Neural progenitor cell (in vitro differentiated cells): ENCODE results near the gene EDC3. TPM values are rescaled to one million over a fixed set of nuclear protein-coding genes. Genes with fewer than 3 reads are reported as not detected.

ENCODE experiments used
- DNase-seq: peaks from one replicate; pipeline ENCODE4 v3.0.0-alpha.2; 2016; ENCODE audit warnings: low spot score
- H2AFZ ChIP-seq: fragments of 200-600 bp; sonication (generic); replicated peaks from 2 replicates; pipeline ENCODE4 v1.6.1; 2016; ENCODE audit warnings: antibody characterized with exemption
- H3F3A ChIP-seq: fragments of 200-600 bp; sonication (generic); 2 replicates; pipeline ENCODE4 v1.6.1; 2016; ENCODE audit warnings: antibody characterized with exemption, low read depth
- H3K27ac ChIP-seq: fragments of 200-600 bp; sonication (generic); 2 replicates; pipeline ENCODE4 v1.5.1; 2016; ENCODE audit warnings: mild to moderate bottlenecking
- H3K27me3 ChIP-seq: fragments of 200-600 bp; sonication (generic); 2 replicates; pipeline ENCODE4 v1.6.1; 2016; ENCODE audit warnings: mild to moderate bottlenecking, moderate library complexity
- H3K36me3 ChIP-seq: fragments of 200-600 bp; sonication (generic); 2 replicates; pipeline ENCODE4 v1.5.1; 2016
- H3K4me1 ChIP-seq: fragments of 200-600 bp; sonication (generic); 2 replicates; pipeline ENCODE4 v1.6.1; 2016; ENCODE audit warnings: mixed run types
- H3K4me2 ChIP-seq: fragments of 200-600 bp; sonication (generic); 2 replicates; pipeline ENCODE4 v1.6.1; 2016
- H3K4me3 ChIP-seq: fragments of 200-600 bp; sonication (generic); 2 replicates; pipeline ENCODE4 v1.5.1; 2016
- H3K79me2 ChIP-seq: fragments of 200-600 bp; sonication (generic); 2 replicates; pipeline ENCODE4 v1.6.1; 2016; ENCODE audit warnings: low read depth
- H3K9ac ChIP-seq: fragments of 200-600 bp; sonication (generic); 2 replicates; pipeline ENCODE4 v1.6.1; 2016
- H3K9me3 ChIP-seq: fragments of 200-600 bp; sonication (generic); 2 replicates; pipeline ENCODE4 v1.5.1; 2016; ENCODE audit warnings: low read depth
- H4K20me1 ChIP-seq: fragments of 200-600 bp; sonication (generic); 2 replicates; pipeline ENCODE4 v1.6.1; 2016; ENCODE audit warnings: low read depth
- H3K27ac Mint-ChIP-seq: 3 replicates; pipeline ENCODE4 v1.8.0; 2021; ENCODE audit warnings: mixed read lengths
- H3K27me3 Mint-ChIP-seq: 2 replicates; pipeline ENCODE4 v1.8.0; 2022; ENCODE audit warnings: low read depth, mild to moderate bottlenecking, inconsistent platforms, moderate library complexity, mixed read lengths; ENCODE audit not compliant: insufficient read depth
- H3K36me3 Mint-ChIP-seq: 3 replicates; pipeline ENCODE4 v1.8.0; 2021; ENCODE audit warnings: mixed read lengths
- H3K4me1 Mint-ChIP-seq: 3 replicates; pipeline ENCODE4 v1.8.0; 2021; ENCODE audit warnings: mixed read lengths
- H3K4me3 Mint-ChIP-seq: 3 replicates; pipeline ENCODE4 v1.8.0; 2021; ENCODE audit warnings: mild to moderate bottlenecking, moderate library complexity, mixed read lengths
- H3K9me3 Mint-ChIP-seq: 3 replicates; pipeline ENCODE4 v1.8.0; 2020; ENCODE audit warnings: mixed read lengths
- CTCF ChIP-seq: fragments of 200-600 bp; sonication (generic); IDR thresholded peaks from 2 replicates; pipeline ENCODE4 v1.5.1; 2017; ENCODE audit warnings: antibody characterized with exemption, mild to moderate bottlenecking
- EZH2 ChIP-seq: fragments of 200-600 bp; sonication (generic); IDR thresholded peaks from 2 replicates; pipeline ENCODE4 v1.6.1; 2017; ENCODE audit warnings: antibody characterized with exemption, mild to moderate bottlenecking, moderate library complexity
- EZH2phosphoT487 ChIP-seq: fragments of 200-600 bp; sonication (generic); IDR thresholded peaks from 2 replicates; pipeline ENCODE4 v1.6.1; 2017; ENCODE audit warnings: antibody characterized with exemption
- total RNA-seq: library from RNA; depleted of rRNA; stranded (reverse); fragments of >200 nt; gene quantifications from 2 replicates; pipeline ENCODE4 v1.2.3, GENCODE V29; 2015; ENCODE audit warnings: low replicate concordance

Gene EDC3
- total RNA-seq, 1 donor from 2014 or later = 24.4 TPM

- H3K4me3 Mint-ChIP-seq = peak overlapping the region; percentile 77
- Histone ChIP-seq H3K36me3 (no peaks in the 10 kb centered on the region), H2AFZ (no peak overlapping the region), H3F3A (peaks cover 12% of the 10 kb centered on the region), H3K9me3 (no peaks in the 10 kb centered on the region), H3K27ac (no peak overlapping the region), H3K4me1 (no peaks in the 10 kb centered on the region), H3K4me2 (no peak overlapping the region), H3K27me3 (peaks cover 50% of the 10 kb centered on the region), H4K20me1 (no peaks in the 10 kb centered on the region), H3K79me2 (no peaks in the 10 kb centered on the region), H3K4me3 (no peak overlapping the region), H3K9ac (no peak overlapping the region)
- H3K36me3 Mint-ChIP-seq = no peaks in the 10 kb centered on the region
- peaks cover 19% of the 10 kb centered on the region for H3K27me3 Mint-ChIP-seq
- no peak for DNase-seq
- peaks cover 5% of the 10 kb centered on the region for H3K9me3 Mint-ChIP-seq
- H3K27ac Mint-ChIP-seq = no peak overlapping the region
- H3K4me1 Mint-ChIP-seq = peaks cover 9% of the 10 kb centered on the region
- TF ChIP-seq CTCF (no peak), EZH2 (no peak), EZH2phosphoT487 (no peak)
Observed at GRCh38 chr15:74724570-74725224, 28.9 kb upstream of the EDC3 start.

- Histone ChIP-seq H3K27me3 (peaks cover 49% of the 10 kb centered on the region), H3K36me3 (no peaks in the 10 kb centered on the region), H3K4me1 (no peaks in the 10 kb centered on the region), H3K79me2 (no peaks in the 10 kb centered on the region), H3K27ac (no peak overlapping the region), H3K9ac (no peak overlapping the region), H3K4me3 (no peak overlapping the region), H3F3A (peaks cover 12% of the 10 kb centered on the region), H2AFZ (peak overlapping the region; percentile 48), H4K20me1 (no peaks in the 10 kb centered on the region), H3K9me3 (no peaks in the 10 kb centered on the region), H3K4me2 (no peak overlapping the region)
- H3K27me3 Mint-ChIP-seq = peaks cover 19% of the 10 kb centered on the region
- peak; percentile 89 for DNase-seq
- peaks cover 9% of the 10 kb centered on the region for H3K4me1 Mint-ChIP-seq
- H3K27ac Mint-ChIP-seq = no peak overlapping the region
- TF ChIP-seq EZH2 (peak; percentile 45), CTCF (no peak)
- H3K9me3 Mint-ChIP-seq = peaks cover 5% of the 10 kb centered on the region
- H3K4me3 Mint-ChIP-seq = no peak overlapping the region
- H3K36me3 Mint-ChIP-seq = no peaks in the 10 kb centered on the region
Observed at GRCh38 chr15:74723754-74724334, 28.0 kb upstream of the EDC3 start.

GRCh38 chr15:74723187-74723586 lies 27.4 kb upstream of the EDC3 start:
- Mint-ChIP-seq H3K4me3 (peak overlapping the region; percentile 5), H3K9me3 (peaks cover 5% of the 10 kb centered on the region), H3K4me1 (peaks cover 9% of the 10 kb centered on the region), H3K27ac (no peak overlapping the region), H3K27me3 (peaks cover 19% of the 10 kb centered on the region), H3K36me3 (no peaks in the 10 kb centered on the region)
- no peak overlapping the region for H2AFZ ChIP-seq
- no peaks in the 10 kb centered on the region for H3K9me3 ChIP-seq
- peaks cover 12% of the 10 kb centered on the region for H3F3A ChIP-seq
- no peaks in the 10 kb centered on the region for H3K36me3 ChIP-seq
- no peak for TF ChIP-seq CTCF
- TF ChIP-seq EZH2 = no peak
- TF ChIP-seq EZH2phosphoT487 = no peak
- DNase-seq = no peak
- no peaks in the 10 kb centered on the region for H3K79me2 ChIP-seq
- no peak overlapping the region for H3K4me2 ChIP-seq
- H3K4me3 ChIP-seq = no peak overlapping the region
- no peak overlapping the region for H3K27ac ChIP-seq
- no peak overlapping the region for H3K9ac ChIP-seq
- no peaks in the 10 kb centered on the region for H3K4me1 ChIP-seq
- peaks cover 52% of the 10 kb centered on the region for H3K27me3 ChIP-seq
- H4K20me1 ChIP-seq = no peaks in the 10 kb centered on the region
